Suppressor macrophage (primary cell): ENCODE data around the gene DDIT4.
A peak's percentile ranks its signal among the peaks of the same experiment; 100 is the strongest.
"Not testable (repeated sequence)": the region's sequence is repeated elsewhere in the genome, so short reads cannot be mapped to it uniquely, and the experiment has no call there.

Source experiments
- DNase-seq, 4 experiments: peaks; one replicate each; pipeline ENCODE4 v3.0.0-alpha.2; 2020 to 2022

Gene DDIT4

GRCh38 chr10:72267819-72268399 is 5.8 kb upstream of the DDIT4 start:
- DNase-seq, result no peak

- not testable (repeated sequence) for DNase-seq
Observed at GRCh38 chr10:72268475-72269200, 5.1 kb upstream of the DDIT4 start.

- DNase-seq, result no peak
Observed at GRCh38 chr10:72270607-72271281, 3.0 kb upstream of the DDIT4 start.

- peak; percentile 82 to 92 (median 90) for DNase-seq
Observed at GRCh38 chr10:72272689-72273409, 875 bp upstream of the DDIT4 start.

DNA sequence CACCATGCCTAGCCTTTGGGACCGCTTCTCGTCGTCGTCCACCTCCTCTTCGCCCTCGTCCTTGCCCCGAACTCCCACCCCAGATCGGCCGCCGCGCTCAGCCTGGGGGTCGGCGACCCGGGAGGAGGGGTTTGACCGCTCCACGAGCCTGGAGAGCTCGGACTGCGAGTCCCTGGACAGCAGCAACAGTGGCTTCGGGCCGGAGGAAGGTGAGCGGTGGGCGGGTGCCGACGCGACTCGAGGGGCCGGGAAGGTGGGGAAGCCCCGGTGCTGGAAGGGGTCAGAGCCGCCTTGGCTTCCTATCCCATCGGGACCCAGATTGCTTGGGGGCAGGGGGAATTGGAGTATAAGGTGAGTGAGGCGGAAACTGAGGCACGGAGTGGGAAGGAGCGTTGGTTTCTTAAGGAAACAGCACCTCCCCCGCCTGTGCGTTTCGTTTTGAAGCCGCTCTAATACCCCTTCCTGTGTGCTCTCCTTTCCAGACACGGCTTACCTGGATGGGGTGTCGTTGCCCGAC is 547 bp downstream of the DDIT4 start:
- peak in 2 of 4 experiments; percentile 28 to 52 for DNase-seq

GRCh38 chr10:72274730-72275350 is 1.1 kb downstream of the DDIT4 start:
- peak; percentile 43 to 80 (median 57) for DNase-seq

DNA sequence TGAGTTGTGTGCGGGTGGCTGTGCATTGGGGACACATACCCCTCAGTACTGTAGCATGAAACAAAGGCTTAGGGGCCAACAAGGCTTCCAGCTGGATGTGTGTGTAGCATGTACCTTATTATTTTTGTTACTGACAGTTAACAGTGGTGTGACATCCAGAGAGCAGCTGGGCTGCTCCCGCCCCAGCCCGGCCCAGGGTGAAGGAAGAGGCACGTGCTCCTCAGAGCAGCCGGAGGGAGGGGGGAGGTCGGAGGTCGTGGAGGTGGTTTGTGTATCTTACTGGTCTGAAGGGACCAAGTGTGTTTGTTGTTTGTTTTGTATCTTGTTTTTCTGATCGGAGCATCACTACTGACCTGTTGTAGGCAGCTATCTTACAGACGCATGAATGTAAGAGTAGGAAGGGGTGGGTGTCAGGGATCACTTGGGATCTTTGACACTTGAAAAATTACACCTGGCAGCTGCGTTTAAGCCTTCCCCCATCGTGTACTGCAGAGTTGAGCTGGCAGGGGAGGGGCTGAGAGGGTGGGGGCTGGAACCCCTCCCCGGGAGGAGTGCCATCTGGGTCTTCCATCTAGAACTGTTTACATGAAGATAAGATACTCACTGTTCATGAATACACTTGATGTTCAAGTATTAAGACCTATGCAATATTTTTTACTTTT is 1.8 kb downstream of the DDIT4 start:
- peak in 1 of 4 experiments; percentile 23 for DNase-seq

DNA sequence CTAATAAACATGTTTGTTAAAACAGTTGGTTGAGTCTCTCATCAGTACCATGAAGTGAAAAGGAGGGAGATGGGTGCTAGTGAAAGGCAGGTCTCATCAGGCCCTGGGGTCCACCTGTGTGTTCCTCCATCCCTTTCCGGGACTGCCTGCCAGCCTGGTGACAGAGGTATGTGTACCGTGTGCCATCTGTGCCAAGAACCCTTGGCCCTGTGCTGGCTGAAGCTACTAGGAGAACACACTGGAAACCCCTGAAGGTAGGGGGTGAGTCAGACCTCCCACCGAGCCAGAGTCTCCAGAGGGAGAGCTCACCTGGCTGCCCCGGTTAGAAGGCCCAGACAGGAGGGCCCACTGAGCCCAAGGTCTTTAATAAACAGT is 2.3 kb downstream of the DDIT4 start:
- no peak for DNase-seq

DNA sequence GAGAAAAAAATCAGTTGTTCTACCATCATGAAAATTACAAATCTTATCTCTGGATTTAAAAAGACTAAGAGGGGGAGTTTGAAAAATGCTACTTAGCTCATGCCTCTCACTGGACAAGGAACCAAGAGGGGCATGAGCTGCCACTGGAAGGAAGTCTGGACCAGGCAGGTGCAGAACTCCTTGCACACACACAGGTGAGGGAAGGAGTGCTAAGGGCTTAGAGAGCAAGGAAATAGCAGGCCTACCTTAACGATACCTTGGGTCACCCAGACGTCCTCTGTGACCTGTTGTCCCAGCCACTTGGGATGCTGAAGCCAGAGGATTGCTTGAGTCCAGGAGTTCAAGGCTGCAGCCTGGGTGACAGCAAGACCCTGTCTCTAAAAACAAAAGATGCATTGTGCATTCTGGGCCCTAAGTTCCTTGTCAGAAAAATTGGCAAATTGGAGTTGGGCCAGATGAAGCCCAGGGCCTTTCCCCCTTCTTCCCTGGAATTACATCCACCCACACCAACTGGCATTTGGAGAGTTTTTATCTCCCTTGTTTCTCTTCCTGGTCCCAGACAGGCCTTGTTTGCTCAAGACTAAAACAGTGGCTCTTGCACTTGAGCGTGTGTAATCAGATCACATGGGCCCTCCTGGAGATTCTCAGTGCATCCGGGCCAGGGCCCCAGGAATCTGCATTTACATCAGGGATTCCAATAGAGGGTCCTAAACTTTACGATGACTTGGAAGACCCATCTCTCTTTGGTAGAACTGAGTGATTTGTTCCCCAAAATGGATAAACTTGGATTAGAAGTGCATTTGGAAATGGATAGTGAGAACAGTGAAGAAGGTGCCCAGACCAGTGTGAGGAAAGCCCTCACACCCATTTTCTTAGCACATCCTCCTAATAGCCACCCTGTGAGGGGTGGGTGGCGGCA is 3.0 kb downstream of the DDIT4 start:
- DNase-seq, result peak; percentile 37 to 47 (median 40)

- no peak for DNase-seq
Observed at GRCh38 chr10:72277340-72277995, 3.7 kb downstream of the DDIT4 start.

- DNase-seq, result no peak
Observed at GRCh38 chr10:72277996-72278667, 4.4 kb downstream of the DDIT4 start.

DNA sequence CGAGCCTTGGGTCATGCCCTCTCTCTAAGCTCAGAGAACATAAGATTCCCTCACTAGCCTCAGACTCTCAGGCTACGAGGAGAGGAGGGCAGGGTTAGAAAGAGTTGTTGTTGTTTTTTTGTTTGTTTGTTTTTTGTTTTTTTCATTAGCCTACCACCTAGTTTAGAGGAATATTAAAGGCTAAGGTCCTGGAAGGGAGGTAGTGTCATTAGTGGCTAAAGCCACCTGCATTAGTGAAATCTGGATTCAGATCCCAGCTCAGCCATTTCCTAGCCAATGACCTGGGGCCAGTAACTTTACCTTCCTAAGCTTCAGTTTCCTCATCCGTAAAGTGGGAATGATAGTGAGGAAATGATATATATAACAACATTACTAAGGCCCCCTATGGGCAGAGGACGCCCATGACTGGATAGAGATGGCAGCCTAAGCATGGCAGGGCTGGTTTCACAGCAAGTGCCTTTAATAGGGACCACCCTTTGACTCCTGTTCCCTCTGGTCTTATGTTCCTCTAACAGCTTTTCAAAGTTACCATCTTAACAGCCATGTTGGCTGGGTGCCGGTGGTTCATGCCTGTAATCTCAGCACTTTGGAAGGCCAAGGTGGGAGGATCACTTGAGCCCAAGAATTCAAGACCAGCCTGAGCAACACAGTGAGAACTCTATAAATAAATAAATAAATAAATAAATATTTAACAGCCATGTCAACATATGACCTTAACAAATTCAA is 5.1 kb downstream of the DDIT4 start:
- no peak for DNase-seq

GRCh38 chr10:72279587-72279986 is 5.9 kb downstream of the DDIT4 start:
- not testable (repeated sequence) for DNase-seq

GRCh38 chr10:72283131-72283530 is 9.4 kb downstream of the DDIT4 start:
- no peak for DNase-seq

- DNase-seq, result no peak
Observed at GRCh38 chr10:72285972-72286521, 12.3 kb downstream of the DDIT4 start.

- DNase-seq, result peak; percentile 52 to 76 (median 75)
Observed at GRCh38 chr10:72291019-72291532, 17.4 kb downstream of the DDIT4 start.

DNA sequence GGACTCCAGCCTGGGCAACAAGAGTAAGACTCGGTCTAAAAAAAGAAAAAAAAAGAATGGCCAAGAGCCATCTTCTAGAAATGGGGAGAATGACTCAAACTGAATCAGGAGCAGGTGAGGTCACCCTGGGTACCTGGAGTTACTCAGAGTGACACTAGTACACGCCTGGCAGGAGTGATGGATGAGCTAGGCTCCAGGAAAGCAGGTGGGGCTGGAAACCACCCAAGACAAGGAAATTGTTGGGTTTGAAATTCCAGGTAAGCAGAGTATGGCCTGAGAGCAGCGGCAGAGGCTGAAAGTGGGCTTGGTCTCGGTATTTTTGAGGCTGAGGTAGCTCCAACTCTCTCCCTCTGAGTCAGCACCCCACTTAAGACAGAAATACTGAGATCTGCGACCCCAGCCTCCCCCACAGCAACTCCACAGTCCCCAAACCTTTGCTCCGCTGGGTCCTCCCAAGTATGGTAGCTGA is 18.5 kb downstream of the DDIT4 start:
- no peak for DNase-seq

- no peak for DNase-seq
Observed at GRCh38 chr10:72295330-72295910, 21.7 kb downstream of the DDIT4 start.
